Stimulated activated CD8-positive, alpha-beta memory T cell treated with anti-CD3 and anti-CD28 coated beads, Interleukin-15, amount 100 ng/mL, for 48 hours (primary cell): ENCODE results near the gene LURAP1L.

ENCODE experiments used
- DNase-seq, 2 donors: peaks; one replicate each; pipeline ENCODE4 v3.0.0-alpha.2; 2020; ENCODE audit warnings: low read depth in 2 of 2

Gene LURAP1L

GRCh38 chr9:12813533-12813932, 38.7 kb downstream of the LURAP1L start:
- DNase-seq = no peak

DNA sequence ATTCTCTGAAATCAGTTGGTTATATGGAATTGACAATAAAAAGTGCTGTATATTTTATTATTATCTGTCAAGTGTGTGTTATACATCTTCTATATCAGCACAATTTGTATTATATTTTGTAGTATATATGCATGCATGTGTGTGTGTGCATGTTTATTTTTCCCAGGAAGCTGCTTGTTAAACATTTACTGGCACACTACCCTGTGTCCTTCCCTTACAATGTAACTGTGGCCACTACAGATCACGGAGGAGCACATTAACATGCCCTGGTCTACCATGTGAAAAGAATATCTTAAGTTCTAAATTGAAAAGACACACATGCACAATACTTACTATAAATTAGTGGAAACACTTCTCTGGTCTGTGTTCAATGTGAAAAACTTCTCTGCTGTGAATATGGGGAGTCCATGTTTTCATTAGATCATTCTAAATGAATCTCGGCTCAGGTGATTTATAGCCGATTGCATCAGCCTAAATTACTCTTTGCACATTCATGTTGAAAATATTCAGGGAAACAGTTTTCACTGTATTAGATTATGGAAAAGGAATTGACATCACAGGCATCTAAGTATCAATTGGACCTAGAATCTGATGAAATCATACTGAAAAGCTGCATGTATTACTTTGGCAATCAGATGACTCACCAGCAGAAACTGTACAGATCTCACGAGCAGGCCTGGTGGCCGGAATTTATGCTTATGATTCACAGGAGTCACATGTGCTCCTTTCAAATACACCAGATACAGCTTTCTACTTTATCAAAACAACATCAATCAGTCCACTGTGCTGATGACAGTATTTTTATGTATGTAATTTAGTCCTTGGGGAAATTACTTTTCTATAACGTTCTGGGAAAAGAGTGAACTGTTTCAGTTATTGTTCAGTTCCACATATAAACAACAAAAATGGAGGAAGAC, 39.4 kb downstream of the LURAP1L start:
- DNase-seq = no peak

GRCh38 chr9:12814877-12815237, 40.0 kb downstream of the LURAP1L start:
- no peak for DNase-seq

GRCh38 chr9:12815888-12816287, 41.1 kb downstream of the LURAP1L start:
- no peak for DNase-seq

GRCh38 chr9:12816656-12817101, 41.9 kb downstream of the LURAP1L start:
- DNase-seq = no peak

DNA sequence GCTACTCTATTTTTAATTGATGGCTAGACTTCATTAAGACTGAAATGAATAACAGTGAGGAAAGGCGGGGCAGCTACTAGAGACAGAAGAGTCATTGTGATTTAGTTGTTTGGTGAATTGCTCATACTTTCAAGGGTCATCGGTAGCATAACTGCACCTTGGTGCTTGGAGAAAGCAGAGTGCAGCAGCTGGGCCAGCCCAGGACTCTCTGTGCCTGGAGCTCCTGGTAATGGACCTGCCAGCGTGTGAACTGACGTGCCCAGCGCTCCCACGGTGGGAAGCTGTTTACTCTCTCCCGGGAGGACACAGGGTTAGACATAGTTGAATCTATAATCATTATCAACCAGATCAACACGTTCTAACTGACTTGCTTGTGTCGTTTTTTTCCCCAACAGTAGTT, 42.9 kb downstream of the LURAP1L start:
- no peak for DNase-seq

DNA sequence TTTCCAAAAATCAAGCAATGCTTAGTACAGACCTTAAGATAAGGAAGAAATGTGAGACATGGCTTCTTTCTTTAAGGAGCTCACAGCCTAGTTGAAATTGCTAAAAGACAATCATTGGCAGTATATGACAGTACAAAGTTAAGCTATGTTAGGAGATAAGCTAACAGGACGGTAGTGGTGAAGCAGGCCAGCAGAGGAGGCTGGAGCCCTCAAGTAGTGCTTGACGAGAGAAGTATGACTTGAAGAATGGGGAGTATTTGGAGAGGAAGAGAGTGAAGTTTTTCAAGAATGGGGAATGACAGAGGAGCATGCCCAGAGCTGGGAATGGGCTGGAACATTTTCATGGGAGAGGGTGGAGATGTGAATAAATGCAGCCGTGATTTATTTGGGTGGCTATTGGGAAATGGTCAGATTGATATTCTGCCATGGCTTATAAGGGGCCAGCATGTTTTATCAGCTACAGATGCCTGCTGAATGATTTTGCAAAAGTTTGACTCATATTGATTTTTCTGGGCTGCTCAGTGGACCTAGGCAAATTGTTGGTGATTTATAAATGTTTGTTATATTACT, 43.7 kb downstream of the LURAP1L start:
- no peak for DNase-seq

- no peak for DNase-seq
These were observed 44.8 kb downstream of the LURAP1L start for GRCh38 chr9:12819436-12820185.

- no peak for DNase-seq
These were observed 47.3 kb downstream of the LURAP1L start for GRCh38 chr9:12822111-12822510.

DNA sequence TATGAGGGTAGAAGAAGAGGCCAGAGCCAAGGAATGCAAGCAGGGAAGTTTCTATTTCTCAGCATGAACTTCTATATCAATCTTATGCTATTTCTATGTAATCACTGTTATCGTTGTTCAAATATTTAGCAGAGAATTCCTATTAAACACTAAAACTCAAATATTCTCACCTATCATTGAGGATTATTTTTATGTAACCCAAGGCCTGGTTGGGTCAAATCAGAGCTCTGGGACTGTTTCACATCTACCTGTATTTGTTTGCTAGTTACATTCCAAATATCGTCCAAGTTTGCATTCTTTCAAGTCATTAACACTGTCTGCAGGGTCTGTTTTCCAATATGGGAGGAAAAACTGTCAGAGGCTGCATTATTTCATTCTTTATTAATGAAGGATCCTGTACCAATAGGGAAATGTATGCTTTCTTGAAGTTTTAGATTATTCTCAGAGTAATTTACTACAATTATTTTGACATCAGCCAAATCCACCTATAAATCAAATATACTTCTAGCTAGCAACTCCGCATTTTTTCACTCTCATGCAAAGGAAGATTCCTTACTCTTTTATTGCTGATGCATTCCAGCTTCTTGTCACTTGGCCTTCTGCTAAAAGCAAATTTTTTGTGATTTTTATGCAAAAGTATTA, 52.2 kb downstream of the LURAP1L start:
- DNase-seq = no peak

- no peak for DNase-seq
These were observed 58.9 kb downstream of the LURAP1L start for GRCh38 chr9:12833701-12834100.

- DNase-seq = no peak
These were observed 63.7 kb downstream of the LURAP1L start for GRCh38 chr9:12838546-12838945.

- DNase-seq = no peak
These were observed 68.9 kb downstream of the LURAP1L start for GRCh38 chr9:12843735-12844134.

- DNase-seq = no peak
These were observed 71.2 kb downstream of the LURAP1L start for GRCh38 chr9:12846035-12846434.

GRCh38 chr9:12847561-12847960, 72.7 kb downstream of the LURAP1L start:
- DNase-seq = no peak

DNA sequence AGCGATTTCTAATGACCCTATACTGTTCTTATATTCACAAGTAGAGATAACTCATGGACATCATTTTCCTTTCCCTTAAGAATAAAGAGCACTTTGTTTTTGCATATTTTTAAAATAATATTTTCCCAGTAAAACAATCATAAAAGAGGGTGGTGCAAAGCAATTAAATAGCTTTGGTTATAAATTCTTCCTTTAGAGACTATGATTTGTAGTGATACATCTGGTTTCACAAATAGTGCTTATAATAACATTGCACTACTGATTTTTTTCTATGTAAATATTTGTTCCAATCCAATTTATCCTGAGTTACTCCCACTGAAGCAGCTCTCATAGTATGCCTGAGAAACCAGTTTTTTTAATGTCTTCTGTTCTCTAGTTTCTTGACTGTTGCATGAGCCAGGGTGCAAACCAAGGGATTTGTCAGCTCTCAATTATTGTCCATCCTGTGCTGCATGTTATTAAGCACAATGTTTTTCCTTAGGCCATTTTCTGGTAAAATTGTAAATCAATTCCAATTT, 74.7 kb downstream of the LURAP1L start:
- DNase-seq = no peak

DNA sequence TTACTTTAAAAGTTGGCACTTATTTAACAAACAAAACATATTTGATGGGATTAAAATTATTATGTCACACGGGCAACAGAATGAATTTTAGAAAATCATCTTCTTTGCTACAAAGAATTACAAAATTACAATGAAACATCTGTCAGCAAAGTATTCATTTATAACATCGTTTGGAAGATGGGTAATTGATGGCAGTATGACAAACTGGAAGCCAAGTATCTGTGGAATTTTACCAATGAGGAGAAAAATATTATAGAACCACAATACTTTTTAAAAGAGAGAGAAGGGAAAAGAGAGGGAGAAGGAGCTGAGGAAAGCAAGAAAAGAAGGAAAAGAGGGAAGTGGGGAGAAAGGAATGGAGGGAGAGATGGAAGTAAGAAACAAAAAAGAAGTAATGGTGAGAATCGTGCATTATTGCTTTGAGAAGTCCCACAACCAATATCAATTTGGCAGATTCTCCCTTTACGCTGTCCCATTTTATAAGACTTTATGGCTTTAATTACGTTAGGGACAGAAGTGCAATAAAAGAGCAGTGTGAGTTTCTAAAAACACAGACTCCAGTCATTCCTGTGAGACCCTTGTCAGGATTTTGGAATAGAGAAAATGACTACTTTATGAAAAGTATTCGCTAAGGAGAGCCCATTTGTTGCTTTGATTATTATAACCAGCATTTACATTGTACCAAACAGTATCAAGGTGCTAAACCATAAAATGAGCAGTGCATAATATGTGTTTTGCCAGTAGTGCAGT, 76.7 kb downstream of the LURAP1L start:
- DNase-seq = no peak

DNA sequence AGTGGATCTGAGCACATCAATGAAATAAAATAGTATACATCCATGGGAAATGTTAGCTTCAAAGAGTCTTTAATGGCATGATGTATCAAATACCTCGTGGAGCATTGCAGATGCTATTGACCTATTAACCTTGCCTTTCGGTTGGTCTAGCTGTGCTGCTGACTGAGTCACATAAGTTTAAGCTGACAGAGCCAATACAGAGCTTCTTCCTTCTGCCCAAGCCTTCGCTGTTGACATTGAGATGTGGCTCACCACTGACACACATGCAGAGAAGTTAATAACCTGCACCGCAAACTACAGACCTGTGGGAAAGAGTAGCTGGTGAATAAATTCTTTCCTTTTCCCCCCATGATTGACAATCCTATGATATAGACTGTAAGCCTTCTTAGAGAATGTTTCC, 78.2 kb downstream of the LURAP1L start:
- no peak for DNase-seq

GRCh38 chr9:12854221-12854620, 79.4 kb downstream of the LURAP1L start:
- DNase-seq = no peak

DNA sequence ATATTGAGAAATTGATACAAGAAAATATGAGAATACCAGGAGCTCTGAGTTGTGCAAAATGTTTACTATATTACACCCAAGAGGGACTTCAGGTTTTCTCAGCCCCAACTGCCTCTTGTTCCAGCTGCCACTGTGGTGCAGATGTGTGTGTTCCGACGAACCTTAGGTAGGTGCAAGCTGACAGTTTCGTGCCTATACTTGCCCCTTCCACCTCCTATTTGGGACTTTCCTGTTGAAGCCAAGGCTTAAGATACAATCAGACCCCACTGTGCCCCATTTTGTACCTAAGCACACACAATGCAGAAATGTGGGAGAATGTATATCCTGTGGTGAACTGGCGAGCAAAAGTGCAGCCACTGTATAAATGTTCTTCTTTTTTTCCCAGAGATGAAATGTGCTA, 80.2 kb downstream of the LURAP1L start:
- no peak for DNase-seq

- no peak for DNase-seq
These were observed 81.8 kb downstream of the LURAP1L start for GRCh38 chr9:12856603-12857002.
